Mononuclear cell (primary cell): Measurements from ENCODE around the gene ZMIZ1. TPM values are rescaled to one million over a fixed set of nuclear protein-coding genes. Genes with fewer than 3 reads are reported as not detected.

ENCODE experiments used
- H3K27me3 ChIP-seq: 2 replicates; pipeline ENCODE4 v1.6.0; 2011; ENCODE audit warnings: low read length, control low read depth; ENCODE audit not compliant: insufficient read depth
- H3K4me1 ChIP-seq: 2 replicates; pipeline ENCODE4 v1.5.1; 2011; ENCODE audit warnings: mild to moderate bottlenecking, low read length, control low read depth; ENCODE audit not compliant: insufficient read depth
- H3K4me3 ChIP-seq: 2 replicates; pipeline ENCODE4 v1.5.1; 2011; ENCODE audit warnings: mild to moderate bottlenecking, low read length, moderate library complexity
- H3K9me3 ChIP-seq: 2 replicates; pipeline ENCODE4 v1.5.1; 2011; ENCODE audit warnings: low read depth, mild to moderate bottlenecking, control low read depth, low read length
- total RNA-seq: library from RNA; depleted of rRNA; stranded (reverse); fragments of >200 nt; gene quantifications from one replicate; pipeline ENCODE4 v1.2.3, GENCODE V29; 2012

ZMIZ1 gene
- total RNA-seq, 1 donor: 26.2 TPM

DNA sequence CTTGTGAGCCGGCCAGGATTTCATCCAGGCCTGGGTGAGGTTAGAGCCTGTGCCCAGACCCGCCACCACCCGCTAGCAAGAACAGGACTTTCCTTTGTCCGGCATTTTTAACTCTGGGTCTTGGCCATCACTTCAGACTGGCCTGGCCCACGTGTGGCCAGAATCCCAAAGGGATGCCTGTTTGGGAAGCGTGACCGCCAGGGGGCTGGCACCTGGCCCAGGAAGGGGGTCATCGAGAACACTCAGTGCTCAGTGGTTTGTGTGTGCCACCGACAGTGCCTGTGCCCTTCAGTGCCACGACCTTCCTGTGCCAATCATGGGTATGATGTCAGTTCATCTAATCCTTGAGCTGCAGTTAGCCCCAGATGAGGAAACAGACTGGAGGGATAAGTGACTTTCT lies 85.0 kb downstream of the ZMIZ1 start:
- no peaks in the 10 kb centered on the region for H3K9me3 ChIP-seq
- H3K4me1 ChIP-seq: peaks cover 69% of the 10 kb centered on the region
- no peaks in the 10 kb centered on the region for H3K27me3 ChIP-seq
- no peak overlapping the region for H3K4me3 ChIP-seq

DNA sequence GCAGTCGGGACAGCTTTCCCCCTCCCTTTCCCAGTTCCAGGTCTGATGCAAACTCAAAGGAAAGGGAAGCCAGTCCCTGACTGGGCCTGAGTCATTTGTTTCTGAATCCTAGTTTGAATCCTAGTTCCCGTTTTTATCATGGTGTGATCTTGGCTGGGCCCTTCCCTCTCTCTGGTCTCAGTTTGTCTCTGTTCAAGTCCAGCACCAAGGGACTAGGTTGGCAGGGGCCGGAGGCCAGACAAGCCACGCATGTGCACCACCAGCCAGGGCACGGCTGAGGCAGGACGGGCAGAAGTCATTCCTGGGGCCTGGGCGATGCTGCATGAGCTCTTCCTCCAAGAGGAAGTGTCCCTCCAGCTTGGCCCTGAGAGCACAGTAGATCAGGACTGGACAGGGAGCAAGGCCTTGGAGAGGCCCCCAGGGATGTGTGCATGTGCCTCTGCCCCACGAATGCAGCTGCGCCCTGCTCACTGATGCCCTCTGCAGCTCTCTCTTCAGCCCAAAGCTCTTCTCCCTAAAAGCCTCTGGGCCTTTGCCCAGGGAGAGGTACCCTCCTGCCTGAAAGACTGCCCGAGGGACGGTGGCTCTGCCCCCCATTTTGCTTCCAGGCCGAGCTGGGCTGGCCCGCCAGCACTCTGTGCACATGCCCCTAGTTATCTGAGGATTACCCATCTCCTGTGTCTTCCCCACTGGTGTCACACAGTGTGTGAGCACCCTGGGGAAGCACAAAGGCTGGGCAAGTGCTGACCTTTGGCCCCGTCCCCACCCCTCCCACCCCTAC lies 86.7 kb downstream of the ZMIZ1 start:
- Histone ChIP-seq H3K9me3 (no peaks in the 10 kb centered on the region), H3K4me1 (peaks cover 51% of the 10 kb centered on the region), H3K4me3 (no peak overlapping the region), H3K27me3 (no peaks in the 10 kb centered on the region)

DNA sequence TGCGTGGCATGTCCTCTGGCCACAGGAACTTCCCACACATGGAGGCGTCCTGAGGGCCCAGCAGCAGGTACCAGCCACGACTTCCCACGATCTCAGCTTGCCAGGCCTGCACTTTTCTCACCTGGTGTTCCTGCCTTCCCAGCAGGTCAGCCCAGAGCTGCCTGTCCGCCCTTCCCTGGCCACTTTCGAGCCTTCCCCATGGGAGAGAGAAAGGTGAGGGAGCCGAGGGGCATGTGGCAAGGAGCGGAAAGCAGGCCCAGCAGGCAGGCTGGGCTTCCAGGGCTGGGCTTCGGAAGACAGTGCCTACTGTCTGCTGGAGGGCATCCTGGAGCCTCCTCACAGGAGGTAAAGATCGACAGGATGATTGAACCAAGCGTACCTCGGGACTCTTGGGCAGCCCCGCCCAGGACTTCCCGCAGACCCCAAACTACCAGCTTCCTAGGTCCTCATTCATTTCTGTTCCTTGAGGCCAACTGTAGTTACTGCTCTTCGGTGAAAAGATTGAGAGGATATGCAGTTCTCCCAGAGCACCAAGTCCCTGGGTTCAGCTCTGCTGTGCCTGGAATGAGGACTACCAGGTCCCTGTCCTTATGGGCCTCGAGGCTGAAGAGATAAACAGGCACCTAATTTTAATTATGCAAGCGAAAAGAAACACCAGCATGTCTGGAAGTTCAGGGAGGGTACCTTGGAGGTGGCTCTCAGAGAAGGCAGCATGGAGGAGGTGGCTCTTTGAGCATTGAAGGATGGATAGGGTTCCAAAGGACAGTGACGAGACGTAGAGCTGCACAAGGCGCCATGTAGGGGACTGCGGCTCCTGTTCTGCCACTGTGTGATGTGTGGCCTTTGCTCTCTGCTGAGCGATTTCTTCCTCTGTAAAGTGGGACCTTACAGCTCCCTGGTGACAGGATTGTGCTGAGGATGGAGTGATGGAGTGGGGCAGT lies 87.8 kb downstream of the ZMIZ1 start:
- no peaks in the 10 kb centered on the region for H3K9me3 ChIP-seq
- peaks cover 40% of the 10 kb centered on the region for H3K4me1 ChIP-seq
- H3K27me3 ChIP-seq: no peaks in the 10 kb centered on the region
- no peak overlapping the region for H3K4me3 ChIP-seq

DNA sequence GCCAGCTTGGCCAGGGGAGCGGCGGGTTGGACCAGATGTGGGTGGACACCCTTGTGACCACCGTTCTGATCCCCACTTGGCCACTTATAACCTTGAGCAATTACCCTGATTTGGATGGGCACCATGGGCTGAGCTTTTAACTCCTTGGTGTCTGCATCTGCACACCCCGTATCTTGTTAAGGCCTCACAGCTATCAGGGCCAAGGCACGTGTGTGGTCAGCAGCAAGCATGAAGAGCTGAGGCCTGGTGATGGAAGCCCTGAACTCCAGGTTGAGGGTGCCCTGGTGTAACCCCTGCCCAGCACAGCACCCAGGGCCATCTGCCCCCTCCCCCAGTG lies 89.2 kb downstream of the ZMIZ1 start:
- Histone ChIP-seq H3K9me3 (no peaks in the 10 kb centered on the region), H3K4me1 (peaks cover 26% of the 10 kb centered on the region), H3K27me3 (no peaks in the 10 kb centered on the region), H3K4me3 (no peak overlapping the region)

DNA sequence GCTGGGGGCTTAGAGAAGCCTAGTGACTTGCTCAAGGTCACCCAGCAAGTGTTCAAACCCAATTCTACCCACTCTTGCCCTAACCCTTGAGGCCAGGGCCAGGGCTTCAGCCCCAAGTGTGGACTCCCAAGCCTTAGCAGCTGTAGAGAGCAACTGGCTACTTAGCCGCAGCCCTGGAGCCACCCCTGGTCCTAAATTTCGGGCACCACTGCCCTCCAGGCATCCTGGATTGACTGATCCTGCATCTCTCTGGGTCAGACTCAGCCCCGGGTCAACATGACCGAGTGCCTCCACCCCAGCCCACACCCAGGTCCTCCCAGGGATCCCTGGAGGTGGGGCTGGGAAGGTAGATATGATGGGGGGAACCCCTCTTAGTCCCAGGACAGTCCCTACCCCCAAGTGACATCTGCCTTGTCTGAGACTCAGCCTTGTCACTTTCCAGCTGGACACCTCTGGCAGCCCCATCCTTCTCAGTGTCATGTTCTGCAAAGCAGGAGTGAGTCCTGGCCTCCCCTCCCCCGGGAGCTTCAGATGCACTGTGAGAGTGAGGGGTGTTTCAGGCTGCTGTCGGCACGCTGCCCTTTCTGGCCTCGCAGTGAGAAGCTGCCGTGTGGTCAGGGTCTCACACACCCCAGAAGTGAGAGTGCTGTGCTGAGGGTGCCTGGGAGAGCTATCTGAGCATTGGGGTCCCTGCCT lies 89.8 kb downstream of the ZMIZ1 start:
- H3K9me3 ChIP-seq: no peaks in the 10 kb centered on the region
- H3K4me1 ChIP-seq: peaks cover 23% of the 10 kb centered on the region
- H3K4me3 ChIP-seq: no peak overlapping the region
- no peaks in the 10 kb centered on the region for H3K27me3 ChIP-seq

DNA sequence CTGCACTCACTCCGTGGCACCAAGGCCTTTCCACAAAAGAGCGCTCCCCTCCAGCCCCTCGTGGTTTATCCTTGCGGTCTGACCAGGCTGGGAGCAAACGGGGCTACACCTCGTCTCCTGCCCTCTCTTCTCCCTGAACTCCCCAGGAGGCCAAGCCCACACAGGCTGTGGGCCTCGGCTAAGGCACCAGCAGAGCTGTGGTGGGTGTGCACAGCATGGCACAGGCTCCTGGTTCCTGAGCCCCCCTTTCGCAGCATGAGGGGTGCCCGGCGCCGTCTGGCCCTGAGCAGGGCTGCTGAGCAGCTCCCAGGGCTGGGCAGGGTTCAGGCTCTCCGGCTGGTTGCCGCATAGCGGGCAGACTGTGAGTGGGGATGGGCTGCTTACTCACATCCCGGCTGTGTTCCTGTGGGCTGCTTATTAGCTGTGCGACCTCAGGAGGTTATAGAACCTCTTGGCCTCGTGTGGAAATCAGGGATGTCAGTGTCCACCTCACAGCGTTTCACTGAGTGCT lies 90.4 kb downstream of the ZMIZ1 start:
- peaks cover 16% of the 10 kb centered on the region for H3K4me1 ChIP-seq
- H3K4me3 ChIP-seq: no peak overlapping the region
- no peaks in the 10 kb centered on the region for H3K27me3 ChIP-seq
- H3K9me3 ChIP-seq: no peaks in the 10 kb centered on the region

DNA sequence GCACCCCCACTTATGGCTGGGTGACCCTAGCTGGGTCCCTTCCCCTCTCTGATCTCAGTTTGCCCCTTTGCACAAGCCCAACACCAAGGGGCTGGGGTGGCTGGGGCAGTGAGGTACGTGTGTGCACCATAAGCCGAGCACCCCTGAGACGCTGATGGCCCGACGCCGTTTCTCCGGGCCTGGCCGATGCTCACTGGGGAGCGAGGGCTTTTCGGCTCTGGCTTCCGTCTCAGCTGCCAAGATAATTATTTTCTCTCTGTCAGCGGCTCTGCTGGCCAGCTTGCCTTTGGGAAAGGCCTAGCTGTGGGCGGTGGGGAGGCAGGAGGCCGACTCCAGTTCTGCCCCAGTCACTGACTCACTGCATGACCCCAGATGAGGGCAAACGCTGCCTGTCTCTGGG lies 91.0 kb downstream of the ZMIZ1 start:
- peaks cover 10% of the 10 kb centered on the region for H3K4me1 ChIP-seq
- no peaks in the 10 kb centered on the region for H3K27me3 ChIP-seq
- H3K4me3 ChIP-seq: no peak overlapping the region
- H3K9me3 ChIP-seq: no peaks in the 10 kb centered on the region

DNA sequence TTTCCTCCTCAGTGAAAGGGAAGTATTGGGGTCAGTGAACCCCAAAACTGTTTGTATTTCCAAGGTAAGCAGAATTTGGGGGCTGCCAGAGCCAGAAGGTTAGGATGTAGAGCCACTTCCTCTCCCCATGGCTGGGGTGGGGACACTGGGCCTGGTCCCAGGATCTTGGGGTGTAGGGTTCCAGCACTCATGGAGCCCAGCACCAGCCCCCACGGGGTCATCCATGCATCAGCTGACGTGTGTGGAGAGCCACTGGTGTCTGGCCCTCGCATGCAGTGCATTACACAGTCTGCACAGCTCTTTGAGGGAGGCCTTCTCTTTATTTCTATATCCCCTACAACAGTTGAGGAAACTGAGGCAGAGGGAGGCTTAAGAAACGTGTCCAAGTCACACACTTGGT lies 91.4 kb downstream of the ZMIZ1 start:
- no peak overlapping the region for H3K4me3 ChIP-seq
- peaks cover 6% of the 10 kb centered on the region for H3K4me1 ChIP-seq
- H3K27me3 ChIP-seq: no peaks in the 10 kb centered on the region
- H3K9me3 ChIP-seq: no peaks in the 10 kb centered on the region

DNA sequence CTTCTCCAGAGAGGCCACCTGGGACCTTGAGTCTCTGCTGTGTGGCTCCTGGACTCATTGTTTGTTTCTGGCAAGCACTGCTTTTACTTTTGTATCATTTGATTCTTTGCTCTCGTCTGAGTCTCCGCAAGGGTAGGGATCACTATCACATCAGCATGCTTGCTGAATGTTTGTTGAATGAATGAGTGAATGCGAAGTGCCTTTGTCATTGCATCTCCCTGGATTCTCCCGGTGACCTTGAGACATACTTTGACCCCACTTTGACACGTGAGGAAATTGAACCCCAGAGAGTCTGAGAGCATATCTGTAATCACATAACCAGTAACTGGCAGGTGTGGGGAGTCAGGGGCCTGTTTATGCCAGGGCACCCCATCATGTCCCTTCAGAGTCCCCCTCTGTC lies 92.8 kb downstream of the ZMIZ1 start:
- no peak overlapping the region for H3K4me3 ChIP-seq
- no peaks in the 10 kb centered on the region for H3K9me3 ChIP-seq
- H3K4me1 ChIP-seq: no peaks in the 10 kb centered on the region
- no peaks in the 10 kb centered on the region for H3K27me3 ChIP-seq

DNA sequence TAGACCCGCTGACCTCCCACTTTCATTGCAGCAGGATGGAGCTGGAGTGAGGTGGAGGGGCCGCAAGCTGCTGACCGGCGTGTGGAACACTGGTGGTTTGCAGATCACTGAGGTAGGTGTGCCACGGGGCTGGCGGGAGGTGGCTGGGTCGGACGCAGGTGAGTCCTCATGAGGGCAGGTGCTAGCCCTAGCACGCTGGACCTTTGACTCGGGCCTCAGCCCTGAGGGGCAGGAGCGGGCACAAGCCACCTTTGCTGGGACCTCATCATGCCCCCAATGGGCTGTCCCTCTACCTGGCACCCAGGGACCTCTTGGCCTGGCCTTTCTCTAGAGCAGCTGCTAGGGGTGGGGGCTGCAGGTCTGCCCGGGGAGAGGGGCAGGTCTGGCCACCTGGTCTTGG lies 93.3 kb downstream of the ZMIZ1 start:
- no peak overlapping the region for H3K4me3 ChIP-seq
- H3K9me3 ChIP-seq: no peaks in the 10 kb centered on the region
- H3K4me1 ChIP-seq: no peaks in the 10 kb centered on the region
- no peaks in the 10 kb centered on the region for H3K27me3 ChIP-seq

DNA sequence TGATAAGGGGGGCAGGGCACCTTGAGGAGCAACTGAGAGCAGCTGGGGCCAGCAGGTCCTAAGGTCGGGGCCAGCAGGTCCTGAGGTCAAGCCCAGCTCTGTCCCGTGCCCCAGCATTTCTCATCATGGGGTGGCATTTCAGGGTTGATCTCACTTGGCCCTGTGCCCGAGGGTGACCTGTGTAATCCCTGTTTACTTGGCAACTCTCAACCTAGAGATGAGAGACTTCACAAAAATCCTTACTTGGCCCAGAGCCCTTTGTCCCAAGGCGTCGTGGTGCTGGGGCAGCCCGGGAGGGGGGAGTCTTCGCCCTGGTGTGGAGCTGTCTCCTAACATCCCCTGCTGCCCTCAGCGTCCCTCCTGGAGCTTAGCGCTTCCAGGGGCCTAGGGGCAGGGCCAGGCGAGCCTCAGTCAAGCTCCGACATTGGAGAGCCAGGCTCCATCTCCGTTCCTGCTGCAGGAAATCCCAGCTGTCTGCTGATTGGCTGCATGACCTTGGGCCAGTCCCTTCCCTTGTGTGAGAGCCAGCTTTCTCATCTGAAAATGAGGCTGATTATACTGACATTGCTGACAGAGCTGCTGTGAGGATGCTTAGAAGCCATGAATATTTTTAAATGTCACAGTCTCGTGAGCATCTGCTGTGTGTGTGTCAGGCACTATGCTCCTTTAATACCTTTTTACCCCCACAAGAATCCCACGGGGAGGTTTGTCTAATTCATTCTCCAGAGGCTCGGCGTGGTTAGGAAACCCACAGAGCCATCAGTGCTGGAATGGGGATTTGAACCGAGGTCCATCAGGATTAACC lies 94.3 kb downstream of the ZMIZ1 start:
- Histone ChIP-seq H3K9me3 (no peaks in the 10 kb centered on the region), H3K4me1 (no peaks in the 10 kb centered on the region), H3K27me3 (no peaks in the 10 kb centered on the region), H3K4me3 (no peak overlapping the region)

DNA sequence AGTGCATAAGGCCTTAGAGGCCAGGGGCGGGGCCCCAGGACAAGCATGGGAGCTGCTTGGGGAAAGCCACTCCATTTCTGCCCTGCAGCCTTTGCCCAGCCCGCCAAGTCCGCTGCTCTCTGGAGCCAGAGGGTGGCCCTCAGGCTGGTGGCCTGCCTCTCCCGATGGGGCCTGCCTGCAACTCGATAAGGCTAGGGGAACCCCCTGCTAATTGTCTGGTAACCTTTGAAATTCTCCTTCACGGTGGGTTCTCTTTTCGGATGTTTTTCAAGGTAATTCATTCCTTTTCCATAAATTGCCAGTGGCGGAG lies 94.9 kb downstream of the ZMIZ1 start:
- no peak overlapping the region for H3K4me3 ChIP-seq
- no peaks in the 10 kb centered on the region for H3K9me3 ChIP-seq
- H3K27me3 ChIP-seq: no peaks in the 10 kb centered on the region
- no peaks in the 10 kb centered on the region for H3K4me1 ChIP-seq

DNA sequence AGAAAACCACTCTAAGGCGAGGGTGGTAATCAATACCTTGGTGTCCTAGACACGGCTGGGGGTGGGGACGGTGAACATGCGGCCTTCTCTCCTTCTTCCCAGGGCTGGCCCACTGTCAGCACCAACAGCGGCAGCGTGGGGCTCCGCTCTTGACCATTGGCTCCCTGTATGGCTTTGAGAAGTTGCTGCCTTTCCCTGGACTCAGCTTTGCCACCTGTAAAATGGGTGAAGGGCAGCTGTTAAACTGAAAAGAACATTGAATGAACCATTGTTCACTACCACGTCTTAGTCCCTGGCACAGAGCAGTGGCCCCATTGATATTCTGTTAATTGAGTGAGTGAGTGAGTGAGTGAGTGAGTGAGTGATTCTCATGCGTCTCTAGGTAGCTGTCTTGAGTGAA lies 95.3 kb downstream of the ZMIZ1 start:
- no peaks in the 10 kb centered on the region for H3K9me3 ChIP-seq
- H3K27me3 ChIP-seq: no peaks in the 10 kb centered on the region
- H3K4me1 ChIP-seq: no peaks in the 10 kb centered on the region
- no peak overlapping the region for H3K4me3 ChIP-seq

DNA sequence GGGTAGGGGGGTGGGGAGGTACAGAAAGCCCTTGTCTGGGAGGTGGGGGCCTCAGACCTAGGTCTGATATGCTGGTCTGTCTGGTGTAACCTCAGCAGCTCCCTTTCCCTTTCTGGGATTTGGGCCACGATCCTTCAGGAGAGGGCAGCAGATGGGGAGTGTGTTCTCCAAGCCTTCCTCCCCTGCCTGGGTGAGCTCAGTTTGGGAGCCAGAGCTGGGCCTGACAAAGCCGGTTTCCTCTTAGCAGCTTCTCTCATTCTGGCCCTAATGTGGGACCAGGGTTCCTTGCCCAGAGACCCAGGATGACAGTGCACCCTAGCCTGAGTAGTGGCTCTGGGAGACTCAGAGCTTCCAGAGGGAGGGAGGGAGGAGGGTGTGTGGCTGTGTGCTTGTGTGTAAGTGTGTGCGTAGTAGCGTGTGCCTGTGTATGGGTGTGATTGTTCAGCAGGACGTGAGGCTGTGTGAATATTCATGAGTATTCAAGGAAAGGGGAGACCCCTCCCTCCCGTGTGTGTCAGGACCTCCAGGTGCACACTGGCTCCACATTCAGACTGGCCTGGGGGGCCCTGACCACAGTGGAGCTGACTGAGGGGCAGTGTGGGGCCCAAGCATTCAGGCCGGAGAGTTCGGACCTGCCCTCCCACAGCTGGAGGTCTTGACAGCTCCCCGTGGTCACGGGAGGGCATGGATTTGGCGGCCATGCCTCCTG lies 96.5 kb downstream of the ZMIZ1 start:
- no peaks in the 10 kb centered on the region for H3K4me1 ChIP-seq
- no peaks in the 10 kb centered on the region for H3K27me3 ChIP-seq
- no peaks in the 10 kb centered on the region for H3K9me3 ChIP-seq
- H3K4me3 ChIP-seq: no peak overlapping the region
